Calu3 (cell line): ENCODE results near the gene SEMA3C. TPM values are rescaled to one million over a fixed set of nuclear protein-coding genes. Genes with fewer than 3 reads are reported as not detected.

Experiments used
- BruUV-seq: library from RNA; stranded (reverse); fragments of 400-500 nt; replicated peaks from 2 replicates; lab custom pipeline; 2021; lab: Mats Ljungman, UMichigan
- CTCF ChIA-PET: fragments of 300-600 bp; sonication (Branson Sonifier 250); formaldehyde crosslinking; loops from one replicate; lab custom pipeline; 2022; ENCODE audit warnings: antibody characterized with exemption; lab: Charles Lee
- DNase-seq: peaks from one replicate; pipeline ENCODE4 v3.0.0; 2022
- H3K27ac Mint-ChIP-seq: one replicate; pipeline ENCODE4 v1.8.0; 2022; ENCODE audit warnings: mixed read lengths; ENCODE audit not compliant: unreplicated experiment
- H3K27me3 Mint-ChIP-seq: one replicate; pipeline ENCODE4 v1.8.0; 2022; ENCODE audit warnings: mixed read lengths; ENCODE audit not compliant: unreplicated experiment
- H3K36me3 Mint-ChIP-seq: one replicate; pipeline ENCODE4 v1.8.0; 2022; ENCODE audit warnings: mild to moderate bottlenecking, moderate library complexity, mixed read lengths; ENCODE audit not compliant: insufficient read depth, unreplicated experiment
- H3K4me1 Mint-ChIP-seq: one replicate; pipeline ENCODE4 v1.8.0; 2022; ENCODE audit warnings: mild to moderate bottlenecking, low read depth, mixed read lengths; ENCODE audit not compliant: unreplicated experiment
- H3K4me3 Mint-ChIP-seq: one replicate; pipeline ENCODE4 v1.8.0; 2022; ENCODE audit warnings: mild to moderate bottlenecking, low read depth, moderate library complexity, mixed read lengths; ENCODE audit not compliant: unreplicated experiment
- H3K9me3 Mint-ChIP-seq: one replicate; pipeline ENCODE4 v1.8.0; 2022; ENCODE audit warnings: low read depth, mixed read lengths; ENCODE audit not compliant: unreplicated experiment
- intact Hi-C: fragments of 100-400 bp; cut with micrococcal nuclease; formaldehyde crosslinking; loops from one replicate; pipeline ENCODE4 v1.10.0; 2022; ENCODE audit not compliant: unreplicated experiment
- total RNA-seq: library from RNA; stranded (reverse); gene quantifications from 2 replicates; pipeline ENCODE4 v1.2.3, GENCODE V29; 2022
- TF ChIP-seq, protein P1 (sequence below): fragments of 200-600 bp; IDR thresholded peaks from one replicate; pipeline ENCODE4 v1.8.0; 2022; ENCODE audit warnings: antibody characterized with exemption; ENCODE audit not compliant: unreplicated experiment

Gene SEMA3C
- total RNA-seq, 1 experiment from 2014 or later, result 67.7 TPM

DNA sequence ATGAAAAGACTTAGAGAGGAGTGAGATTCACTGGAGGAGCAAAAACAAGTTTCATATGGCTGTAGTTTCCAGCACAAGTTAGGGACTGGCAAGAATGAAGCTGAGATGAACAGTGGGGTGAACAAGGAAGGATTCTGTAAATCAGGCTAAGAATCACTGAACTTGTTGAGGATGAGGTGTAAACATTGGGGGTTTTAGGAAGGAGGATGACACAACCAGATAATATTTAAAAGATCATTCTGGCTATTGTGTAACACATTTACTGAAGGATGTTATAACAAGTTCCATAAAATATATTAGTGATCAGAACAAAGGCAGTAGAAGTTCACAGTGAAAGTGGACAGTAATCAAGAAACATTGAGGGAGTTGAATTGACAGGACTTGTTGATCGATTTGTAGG is 211.5 kb downstream of the SEMA3C start:
- H3K36me3 Mint-ChIP-seq, result no peaks in the 10 kb centered on the region
- H3K9me3 Mint-ChIP-seq, result no peaks in the 10 kb centered on the region
- CTCF ChIA-PET, result no interaction called here
- intact Hi-C loops, result no loop called here
- H3K27ac Mint-ChIP-seq, result no peak overlapping the region
- no TSS peak for BruUV-seq
- no peak for DNase-seq
- TF ChIP-seq, protein P1, sequence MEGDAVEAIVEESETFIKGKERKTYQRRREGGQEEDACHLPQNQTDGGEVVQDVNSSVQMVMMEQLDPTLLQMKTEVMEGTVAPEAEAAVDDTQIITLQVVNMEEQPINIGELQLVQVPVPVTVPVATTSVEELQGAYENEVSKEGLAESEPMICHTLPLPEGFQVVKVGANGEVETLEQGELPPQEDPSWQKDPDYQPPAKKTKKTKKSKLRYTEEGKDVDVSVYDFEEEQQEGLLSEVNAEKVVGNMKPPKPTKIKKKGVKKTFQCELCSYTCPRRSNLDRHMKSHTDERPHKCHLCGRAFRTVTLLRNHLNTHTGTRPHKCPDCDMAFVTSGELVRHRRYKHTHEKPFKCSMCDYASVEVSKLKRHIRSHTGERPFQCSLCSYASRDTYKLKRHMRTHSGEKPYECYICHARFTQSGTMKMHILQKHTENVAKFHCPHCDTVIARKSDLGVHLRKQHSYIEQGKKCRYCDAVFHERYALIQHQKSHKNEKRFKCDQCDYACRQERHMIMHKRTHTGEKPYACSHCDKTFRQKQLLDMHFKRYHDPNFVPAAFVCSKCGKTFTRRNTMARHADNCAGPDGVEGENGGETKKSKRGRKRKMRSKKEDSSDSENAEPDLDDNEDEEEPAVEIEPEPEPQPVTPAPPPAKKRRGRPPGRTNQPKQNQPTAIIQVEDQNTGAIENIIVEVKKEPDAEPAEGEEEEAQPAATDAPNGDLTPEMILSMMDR, result no peak
- no peaks in the 10 kb centered on the region for H3K27me3 Mint-ChIP-seq
- H3K4me3 Mint-ChIP-seq, result no peak overlapping the region
- peaks cover 10% of the 10 kb centered on the region for H3K4me1 Mint-ChIP-seq

DNA sequence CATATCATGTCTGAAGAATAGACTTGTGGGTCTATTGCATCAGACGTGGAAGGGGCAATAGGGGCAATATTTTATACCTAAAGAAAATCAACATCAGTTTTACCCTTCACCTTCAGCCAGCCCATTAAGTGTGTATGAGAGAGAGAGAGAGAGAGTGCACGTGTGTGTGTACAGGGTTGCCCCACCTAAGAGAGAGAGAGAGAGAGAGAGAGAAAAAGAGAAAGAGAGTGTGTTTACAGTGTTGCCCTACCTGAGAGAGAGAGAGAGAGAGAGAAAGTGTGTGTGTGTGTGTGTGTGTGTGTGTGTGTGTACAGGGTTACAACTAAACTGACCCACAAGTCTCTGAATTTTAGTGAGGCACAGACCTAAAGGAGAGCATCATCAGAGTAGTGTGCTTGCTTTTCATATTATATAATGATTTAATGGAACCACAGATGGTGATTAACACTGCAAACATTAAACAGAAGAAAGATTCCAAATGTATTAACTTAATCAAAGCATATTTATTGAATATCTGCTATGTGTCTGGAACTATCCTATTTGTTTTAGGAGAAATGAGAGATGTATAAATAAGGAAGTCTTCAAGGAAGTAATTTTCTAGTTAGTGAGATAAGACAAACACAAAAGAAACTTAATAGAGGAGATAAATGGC is 213.6 kb downstream of the SEMA3C start:
- peaks cover 10% of the 10 kb centered on the region for H3K4me1 Mint-ChIP-seq
- no peak for DNase-seq
- intact Hi-C loops, result no loop called here
- BruUV-seq, result no TSS peak
- H3K4me3 Mint-ChIP-seq, result no peak overlapping the region
- no peaks in the 10 kb centered on the region for H3K9me3 Mint-ChIP-seq
- peak overlapping the region; percentile 51 for H3K27ac Mint-ChIP-seq
- no peaks in the 10 kb centered on the region for H3K27me3 Mint-ChIP-seq
- H3K36me3 Mint-ChIP-seq, result no peaks in the 10 kb centered on the region
- CTCF ChIA-PET, result no interaction called here
- TF ChIP-seq, protein P1, result no peak

DNA sequence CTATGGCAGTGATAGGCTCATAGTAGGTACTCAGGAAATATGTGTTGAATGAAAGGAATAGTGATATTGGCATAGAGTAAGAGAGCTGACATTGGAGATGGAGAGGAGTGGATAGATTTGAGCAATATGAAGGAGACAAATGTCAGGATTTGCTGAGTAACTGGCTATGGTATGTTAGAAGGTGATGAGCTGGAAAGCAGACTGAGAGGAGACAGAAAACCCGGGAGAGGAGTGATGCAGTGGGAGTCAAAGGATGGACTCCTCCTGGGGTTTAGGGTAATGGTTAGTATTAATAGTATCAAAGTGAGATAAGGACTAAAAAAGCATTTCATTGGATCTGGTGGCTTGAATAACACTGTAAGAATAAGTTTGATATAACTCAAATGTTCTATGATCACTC is 215.6 kb downstream of the SEMA3C start:
- H3K27ac Mint-ChIP-seq, result no peak overlapping the region
- DNase-seq, result no peak
- CTCF ChIA-PET, result no interaction called here

DNA sequence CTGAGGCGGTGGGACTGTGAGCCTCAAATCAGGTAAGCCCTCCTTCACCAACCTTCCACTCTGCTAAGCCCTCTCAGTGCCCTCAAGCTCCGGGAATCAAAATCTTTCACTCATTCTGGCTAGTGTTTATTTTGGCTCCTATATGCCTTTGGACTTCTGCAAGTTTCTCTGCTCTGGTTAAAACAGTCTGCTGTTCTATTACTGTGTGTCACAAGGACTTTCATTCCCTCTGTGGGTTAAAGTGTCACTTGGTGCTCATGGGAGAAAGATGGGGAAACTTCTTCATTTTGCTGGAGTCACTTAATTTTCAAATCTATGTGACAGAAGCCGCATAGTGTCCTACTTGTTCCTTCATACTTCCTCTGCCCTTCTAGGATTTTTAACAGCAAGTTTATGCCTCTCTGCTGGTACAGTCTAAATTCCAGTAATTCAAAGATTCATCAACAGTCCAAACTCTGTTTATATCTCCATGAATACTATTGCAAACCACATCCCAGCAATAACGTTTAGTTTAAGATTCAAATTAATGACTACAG is 219.1 kb downstream of the SEMA3C start:
- CTCF ChIA-PET, result no interaction called here
- H3K4me3 Mint-ChIP-seq, result no peak overlapping the region
- TF ChIP-seq, protein P1, result no peak

More for the DNA sequence above, 215.6 kb downstream of the SEMA3C start:
- TF ChIP-seq, protein P1, result no peak
- no TSS peak for BruUV-seq
- H3K36me3 Mint-ChIP-seq, result no peaks in the 10 kb centered on the region
- H3K27me3 Mint-ChIP-seq, result no peaks in the 10 kb centered on the region
- peaks cover 10% of the 10 kb centered on the region for H3K4me1 Mint-ChIP-seq
- no peak overlapping the region for H3K4me3 Mint-ChIP-seq
- H3K9me3 Mint-ChIP-seq, result no peaks in the 10 kb centered on the region
- intact Hi-C loops, result no loop called here

More for the DNA sequence above, 219.1 kb downstream of the SEMA3C start:
- Mint-ChIP-seq H3K27ac (no peak overlapping the region), H3K9me3 (no peaks in the 10 kb centered on the region), H3K4me1 (peaks cover 1% of the 10 kb centered on the region), H3K27me3 (no peaks in the 10 kb centered on the region), H3K36me3 (no peaks in the 10 kb centered on the region)
- intact Hi-C loops, result loop anchor here (1.0 to 5.0 kb wide), 3 partner anchors 33 to 773 kb away; no protein-coding TSS in a partner anchor
- BruUV-seq, result no TSS peak
- no peak for DNase-seq
